Astrocyte of the spinal cord (primary cell): ENCODE results near the gene PDE8A.

Source experiments
- DNase-seq: peaks from one replicate; pipeline ENCODE4 v3.0.0; 2011; ENCODE audit warnings: low read depth, low spot score
- H3K4me3 ChIP-seq: 2 replicates; pipeline ENCODE4 v1.5.1; 2011; ENCODE audit warnings: low read depth, mild to moderate bottlenecking, low read length, moderate library complexity
- CTCF ChIP-seq: IDR thresholded peaks from 2 replicates; pipeline ENCODE4 v1.5.1; 2012; ENCODE audit warnings: low read depth, mild to moderate bottlenecking, low read length, inconsistent platforms
- in situ Hi-C: cut with HindIII; loops from 2 replicates; pipeline ENCODE4 v1.10.0; 2017; ENCODE audit warnings: low sequenced_read_pairs

Gene PDE8A

GRCh38 chr15:85142312-85142711 lies 160.7 kb downstream of the PDE8A start:
- in situ Hi-C loops, result no loop called here
- peak; percentile 58 for DNase-seq
- no peak for TF ChIP-seq CTCF
- no peak overlapping the region for H3K4me3 ChIP-seq

- DNase-seq, result no peak
- in situ Hi-C loops, result no loop called here
- H3K4me3 ChIP-seq, result no peak overlapping the region
- TF ChIP-seq CTCF, result no peak
Measured at GRCh38 chr15:85149465-85150129, 167.9 kb downstream of the PDE8A start.

GRCh38 chr15:85150130-85150480 lies 168.4 kb downstream of the PDE8A start:
- no peak for TF ChIP-seq CTCF
- in situ Hi-C loops, result no loop called here
- DNase-seq, result no peak
- no peak overlapping the region for H3K4me3 ChIP-seq

GRCh38 chr15:85151145-85151544 lies 169.5 kb downstream of the PDE8A start:
- H3K4me3 ChIP-seq, result no peak overlapping the region
- no peak for TF ChIP-seq CTCF
- DNase-seq, result no peak
- in situ Hi-C loops, result no loop called here

- H3K4me3 ChIP-seq, result no peak overlapping the region
- in situ Hi-C loops, result no loop called here
- TF ChIP-seq CTCF, result no peak
- DNase-seq, result no peak
Measured at GRCh38 chr15:85151861-85152260, 170.2 kb downstream of the PDE8A start.

GRCh38 chr15:85154061-85154460 lies 172.4 kb downstream of the PDE8A start:
- in situ Hi-C loops, result no loop called here
- H3K4me3 ChIP-seq, result no peak overlapping the region
- DNase-seq, result no peak
- no peak for TF ChIP-seq CTCF

GRCh38 chr15:85155360-85155759 lies 173.7 kb downstream of the PDE8A start:
- DNase-seq, result no peak
- in situ Hi-C loops, result no loop called here
- no peak for TF ChIP-seq CTCF
- no peak overlapping the region for H3K4me3 ChIP-seq
